Measurements from ENCODE around the gene TMCC2.

TMCC2 gene

DNA sequence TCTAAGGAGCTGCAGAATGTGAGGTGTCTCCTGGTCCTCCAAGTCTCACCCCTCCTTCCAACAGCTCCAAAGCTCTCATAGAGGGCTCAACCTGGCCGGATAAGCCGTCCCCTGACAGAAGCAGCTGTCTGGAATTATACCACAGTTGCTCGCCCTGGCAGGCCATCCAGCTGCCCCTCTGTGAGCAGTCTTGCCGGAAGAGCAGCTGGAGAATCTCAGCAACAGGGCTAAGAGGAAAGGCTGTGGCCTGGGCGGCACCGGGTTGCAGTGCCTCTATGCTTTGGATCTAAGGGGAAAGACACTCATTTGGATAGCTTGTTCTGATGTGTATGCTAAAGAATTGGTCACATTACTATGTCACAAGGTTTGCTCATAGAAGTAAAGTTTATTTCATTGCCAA is 12.4 kb downstream of the TMCC2 start:
- H3K27ac ChIP-seq (ENCODE audit: low read depth, low read length, severe bottlenecking), result no peak overlapping the region
- 86 to 87% methylated on average over 3 to 6 of the region's 6 CpGs for WGBS, 2 experiments (ENCODE audit: insufficient coverage in 2 of 2)
- H3K36me3 ChIP-seq (ENCODE audit: control insufficient read depth, insufficient read depth, low read length), result no peaks in the 10 kb centered on the region
- H3K4me3 ChIP-seq (ENCODE audit: extremely low read depth, insufficient read depth, low read length, poor library complexity, severe bottlenecking), result no peak overlapping the region
- no peaks in the 10 kb centered on the region for H3K9me3 ChIP-seq (ENCODE audit: control insufficient read depth, low read length)
- no peaks in the 10 kb centered on the region for H3K4me1 ChIP-seq (ENCODE audit: control insufficient read depth, insufficient read depth, low read length, poor library complexity, severe bottlenecking)

DNA sequence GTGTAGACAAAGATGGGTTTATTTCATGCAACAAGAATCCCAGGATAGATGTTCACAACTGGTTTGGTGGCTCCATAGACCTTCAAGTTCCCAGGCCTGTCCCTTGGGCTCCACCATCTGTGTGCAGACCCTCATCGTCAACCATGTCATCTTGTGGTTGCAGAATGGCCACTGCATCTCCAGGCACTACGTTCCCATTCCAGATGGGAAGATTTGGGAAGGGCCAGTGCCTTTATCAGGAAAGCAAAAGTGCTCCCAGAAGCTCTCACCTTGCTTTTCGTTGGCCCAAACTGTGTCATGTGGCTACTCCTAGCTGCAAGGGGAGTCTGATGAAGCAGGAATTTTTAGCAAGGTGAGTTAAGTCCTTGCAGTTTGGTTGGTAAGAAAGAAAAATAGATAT is 12.8 kb downstream of the TMCC2 start:
- Histone ChIP-seq H3K4me3 (ENCODE audit: extremely low read depth, insufficient read depth, low read length, poor library complexity, severe bottlenecking) (no peak overlapping the region), H3K4me1 (ENCODE audit: control insufficient read depth, insufficient read depth, low read length, poor library complexity, severe bottlenecking) (no peaks in the 10 kb centered on the region), H3K36me3 (ENCODE audit: control insufficient read depth, insufficient read depth, low read length) (no peaks in the 10 kb centered on the region), H3K27ac (ENCODE audit: low read depth, low read length, severe bottlenecking) (no peak overlapping the region), H3K9me3 (ENCODE audit: control insufficient read depth, low read length) (no peaks in the 10 kb centered on the region)
- WGBS, 2 experiments (ENCODE audit: insufficient coverage in 2 of 2), result 90 to 91% methylated on average over 3 of the region's 3 CpGs

- no peak overlapping the region for H3K4me3 ChIP-seq (ENCODE audit: extremely low read depth, insufficient read depth, low read length, poor library complexity, severe bottlenecking)
- H3K9me3 ChIP-seq (ENCODE audit: control insufficient read depth, low read length), result no peaks in the 10 kb centered on the region
- H3K4me1 ChIP-seq (ENCODE audit: control insufficient read depth, insufficient read depth, low read length, poor library complexity, severe bottlenecking), result no peaks in the 10 kb centered on the region
These were observed 13.8 kb downstream of the TMCC2 start for GRCh38 chr1:205241366-205242030.

DNA sequence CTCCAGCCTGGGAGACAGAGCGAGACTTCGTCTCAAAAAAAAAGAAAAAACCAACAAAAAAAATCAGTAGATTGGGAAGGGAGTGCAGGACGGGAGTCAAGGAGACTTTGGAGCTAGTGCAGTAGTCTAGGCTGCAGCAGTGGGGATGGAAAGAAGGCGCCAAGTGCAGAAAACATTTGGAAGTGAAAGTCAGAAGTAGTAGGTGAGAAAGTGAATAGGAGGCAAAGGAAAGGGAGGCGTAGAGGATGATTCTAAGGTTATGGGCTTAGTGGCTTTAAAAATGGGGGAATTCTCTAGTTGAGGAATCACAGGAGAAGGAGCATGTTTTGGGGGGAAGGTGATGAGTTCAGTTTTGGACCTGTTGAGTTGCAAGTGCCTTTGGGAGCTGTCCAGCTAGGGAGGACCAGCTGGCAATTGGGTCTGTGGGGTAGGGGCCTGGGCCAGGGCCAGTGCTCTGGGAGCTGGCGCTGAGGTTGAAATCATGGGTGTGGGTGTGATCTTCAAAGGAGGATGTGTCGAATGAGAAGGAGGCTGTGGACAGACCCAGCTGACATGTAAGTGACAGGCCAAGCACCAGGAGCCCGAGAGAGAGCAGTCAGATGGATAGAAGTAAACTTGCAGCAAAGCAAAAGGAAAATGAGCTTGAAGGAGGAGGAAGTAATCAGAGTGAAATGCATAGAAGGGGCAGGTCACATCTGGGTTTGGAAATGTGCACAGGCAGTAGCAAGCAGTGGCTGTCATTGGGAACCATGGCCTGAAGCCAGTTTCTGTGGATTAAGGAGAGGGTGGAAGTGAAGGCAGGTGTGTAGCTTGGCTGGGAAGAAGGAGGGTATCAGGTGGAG is 15.8 kb downstream of the TMCC2 start:
- 86 to 98% methylated on average over 5 to 8 of the region's 8 CpGs for WGBS, 2 experiments (ENCODE audit: insufficient coverage in 2 of 2)
- no peaks in the 10 kb centered on the region for H3K9me3 ChIP-seq (ENCODE audit: control insufficient read depth, low read length)
- H3K4me1 ChIP-seq (ENCODE audit: control insufficient read depth, insufficient read depth, low read length, poor library complexity, severe bottlenecking), result no peaks in the 10 kb centered on the region
- no peak overlapping the region for H3K27ac ChIP-seq (ENCODE audit: low read depth, low read length, severe bottlenecking)
- no peaks in the 10 kb centered on the region for H3K36me3 ChIP-seq (ENCODE audit: control insufficient read depth, insufficient read depth, low read length)
- no peak overlapping the region for H3K4me3 ChIP-seq (ENCODE audit: extremely low read depth, insufficient read depth, low read length, poor library complexity, severe bottlenecking)

More at GRCh38 chr1:205241366-205242030, 13.8 kb downstream of the TMCC2 start:
- Histone ChIP-seq H3K27ac (ENCODE audit: low read depth, low read length, severe bottlenecking) (no peak overlapping the region), H3K36me3 (ENCODE audit: control insufficient read depth, insufficient read depth, low read length) (no peaks in the 10 kb centered on the region)
- WGBS, 2 experiments (ENCODE audit: insufficient coverage in 2 of 2), result 95 to 96% methylated on average over 31 to 35 of the region's 36 CpGs

GRCh38 chr1:205244384-205244783 is 16.6 kb downstream of the TMCC2 start:
- Histone ChIP-seq H3K9me3 (ENCODE audit: control insufficient read depth, low read length) (no peaks in the 10 kb centered on the region), H3K36me3 (ENCODE audit: control insufficient read depth, insufficient read depth, low read length) (no peaks in the 10 kb centered on the region), H3K27ac (ENCODE audit: low read depth, low read length, severe bottlenecking) (no peak overlapping the region), H3K4me1 (ENCODE audit: control insufficient read depth, insufficient read depth, low read length, poor library complexity, severe bottlenecking) (peaks cover 4% of the 10 kb centered on the region), H3K4me3 (ENCODE audit: extremely low read depth, insufficient read depth, low read length, poor library complexity, severe bottlenecking) (no peak overlapping the region)
- 81 to 84% methylated on average over 4 of the region's 4 CpGs for WGBS, 2 experiments (ENCODE audit: insufficient coverage in 2 of 2)

- peaks cover 4% of the 10 kb centered on the region for H3K4me1 ChIP-seq (ENCODE audit: control insufficient read depth, insufficient read depth, low read length, poor library complexity, severe bottlenecking)
- no peaks in the 10 kb centered on the region for H3K9me3 ChIP-seq (ENCODE audit: control insufficient read depth, low read length)
- WGBS, 2 experiments (ENCODE audit: insufficient coverage in 2 of 2), result 89 to 95% methylated on average over 6 to 7 of the region's 7 CpGs
- no peaks in the 10 kb centered on the region for H3K36me3 ChIP-seq (ENCODE audit: control insufficient read depth, insufficient read depth, low read length)
- H3K4me3 ChIP-seq (ENCODE audit: extremely low read depth, insufficient read depth, low read length, poor library complexity, severe bottlenecking), result no peak overlapping the region
- H3K27ac ChIP-seq (ENCODE audit: low read depth, low read length, severe bottlenecking), result no peak overlapping the region
These were observed 17.4 kb downstream of the TMCC2 start for GRCh38 chr1:205245096-205245495.

DNA sequence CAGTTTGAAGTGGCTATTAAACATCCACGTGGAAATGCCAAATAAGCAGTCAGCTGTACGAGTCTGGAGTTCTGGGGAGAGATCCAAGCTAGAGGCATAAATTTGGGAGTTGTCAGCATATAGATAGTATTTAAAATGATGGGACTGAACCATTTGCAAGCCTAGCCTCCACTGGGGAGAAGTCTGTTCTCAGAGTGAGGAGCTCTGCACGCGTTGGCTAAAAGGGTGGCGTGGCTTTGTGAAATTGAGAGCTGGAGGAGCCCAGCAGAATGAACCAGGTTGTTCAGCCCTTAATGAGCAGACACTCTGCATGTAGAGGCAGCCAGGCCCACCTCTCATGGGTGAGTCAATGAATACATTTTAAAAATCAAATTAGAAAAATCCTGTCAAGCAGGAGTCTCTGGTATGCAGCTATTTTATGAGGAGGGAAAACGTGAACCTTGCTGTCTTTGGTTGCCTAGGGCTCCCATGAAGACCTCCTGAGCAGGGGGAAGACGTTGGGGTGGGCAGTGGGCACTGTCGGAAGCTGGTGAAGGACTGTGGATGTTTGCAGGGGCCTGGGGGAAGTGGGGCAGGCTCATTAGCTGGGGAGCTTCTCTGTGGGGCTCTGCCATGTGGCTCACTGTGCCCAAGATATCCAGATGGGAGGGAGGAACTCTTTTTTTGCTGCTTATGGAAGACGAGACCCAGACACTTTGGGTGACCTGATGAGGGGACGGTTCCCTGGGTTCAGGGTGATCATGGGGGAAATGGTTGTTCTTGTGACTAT is 18.8 kb downstream of the TMCC2 start:
- Histone ChIP-seq H3K4me1 (ENCODE audit: control insufficient read depth, insufficient read depth, low read length, poor library complexity, severe bottlenecking) (peaks cover 4% of the 10 kb centered on the region), H3K36me3 (ENCODE audit: control insufficient read depth, insufficient read depth, low read length) (no peaks in the 10 kb centered on the region), H3K4me3 (ENCODE audit: extremely low read depth, insufficient read depth, low read length, poor library complexity, severe bottlenecking) (no peak overlapping the region), H3K27ac (ENCODE audit: low read depth, low read length, severe bottlenecking) (no peak overlapping the region), H3K9me3 (ENCODE audit: control insufficient read depth, low read length) (no peaks in the 10 kb centered on the region)
- 92 to 94% methylated on average over 8 of the region's 10 CpGs for WGBS, 2 experiments (ENCODE audit: insufficient coverage in 2 of 2)

- no peaks in the 10 kb centered on the region for H3K9me3 ChIP-seq (ENCODE audit: control insufficient read depth, low read length)
- no peak overlapping the region for H3K27ac ChIP-seq (ENCODE audit: low read depth, low read length, severe bottlenecking)
- no peak overlapping the region for H3K4me3 ChIP-seq (ENCODE audit: extremely low read depth, insufficient read depth, low read length, poor library complexity, severe bottlenecking)
- no peaks in the 10 kb centered on the region for H3K36me3 ChIP-seq (ENCODE audit: control insufficient read depth, insufficient read depth, low read length)
- WGBS, 2 experiments (ENCODE audit: insufficient coverage in 2 of 2), result 69 to 82% methylated on average over 7 of the region's 9 CpGs
- peaks cover 4% of the 10 kb centered on the region for H3K4me1 ChIP-seq (ENCODE audit: control insufficient read depth, insufficient read depth, low read length, poor library complexity, severe bottlenecking)
These were observed 19.6 kb downstream of the TMCC2 start for GRCh38 chr1:205247130-205247921.

DNA sequence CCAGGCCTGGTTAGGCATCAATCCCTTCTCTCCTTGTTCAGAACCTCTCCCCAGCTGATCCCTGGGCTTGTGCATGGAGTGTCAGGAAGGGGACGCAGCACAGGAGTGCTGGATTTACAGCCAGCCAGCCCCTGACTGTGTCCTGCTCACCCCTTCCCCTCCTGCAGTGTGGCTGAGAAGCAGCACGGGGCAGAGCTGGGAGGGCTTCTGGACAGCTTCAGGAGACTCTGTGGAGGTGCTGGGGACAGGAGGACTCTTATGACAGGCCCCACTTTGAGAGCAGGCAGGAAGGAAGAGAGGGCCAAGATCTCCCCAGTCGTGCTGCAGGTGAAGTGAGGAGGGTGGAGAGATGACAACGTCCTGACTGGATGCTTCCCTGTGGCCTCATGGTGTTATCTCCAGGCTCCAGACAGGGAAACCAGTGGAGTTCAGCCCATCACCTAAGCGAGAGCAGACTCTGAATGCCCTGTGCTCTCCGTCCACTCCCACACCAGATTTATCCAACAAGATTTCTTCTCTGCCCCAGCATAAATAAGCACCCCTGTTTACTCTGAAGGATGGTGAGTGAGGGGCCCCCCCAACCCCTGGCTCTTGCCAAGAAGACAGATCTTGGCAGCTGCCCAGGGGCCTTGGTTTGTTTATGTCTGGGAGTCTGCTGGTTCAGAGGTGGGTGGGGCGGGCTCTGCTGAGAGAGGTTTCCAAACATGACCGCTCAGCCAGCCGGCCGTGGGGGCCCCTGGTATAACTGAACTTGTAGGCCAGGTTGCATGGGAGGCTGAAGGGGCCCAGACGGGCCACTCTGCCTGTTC is 21.3 kb downstream of the TMCC2 start:
- Histone ChIP-seq H3K9me3 (ENCODE audit: control insufficient read depth, low read length) (no peaks in the 10 kb centered on the region), H3K27ac (ENCODE audit: low read depth, low read length, severe bottlenecking) (no peak overlapping the region), H3K4me3 (ENCODE audit: extremely low read depth, insufficient read depth, low read length, poor library complexity, severe bottlenecking) (no peak overlapping the region), H3K36me3 (ENCODE audit: control insufficient read depth, insufficient read depth, low read length) (no peaks in the 10 kb centered on the region), H3K4me1 (ENCODE audit: control insufficient read depth, insufficient read depth, low read length, poor library complexity, severe bottlenecking) (peaks cover 4% of the 10 kb centered on the region)
- 75 to 85% methylated on average over 6 to 7 of the region's 11 CpGs for WGBS, 2 experiments (ENCODE audit: insufficient coverage in 2 of 2)

Measured in mesodermal cell (in vitro differentiated cells).